Nephron (organoid): ENCODE data around the gene TRMT112.

Source experiments
- H3K27ac Mint-ChIP-seq, 3 experiments: 2 replicates each; pipeline ENCODE4 v1.8.0; 2020; ENCODE audit warnings: mixed read lengths in 3 of 3, mild to moderate bottlenecking in 2 of 3, moderate library complexity in 1 of 3
- H3K27me3 Mint-ChIP-seq: 2 replicates; pipeline ENCODE4 v1.8.0; 2021; ENCODE audit warnings: low read depth, mild to moderate bottlenecking, moderate library complexity, mixed read lengths
- H3K36me3 Mint-ChIP-seq: 2 replicates; pipeline ENCODE4 v1.8.0; 2020; ENCODE audit warnings: low read depth, mixed read lengths
- H3K4me1 Mint-ChIP-seq: 2 replicates; pipeline ENCODE4 v1.8.0; 2020; ENCODE audit warnings: mixed read lengths
- H3K4me3 Mint-ChIP-seq, 3 experiments: 2 replicates each; pipeline ENCODE4 v1.8.0; 2020; ENCODE audit warnings: mild to moderate bottlenecking in 3 of 3, mixed read lengths in 3 of 3, moderate library complexity in 2 of 3
- H3K9me3 Mint-ChIP-seq: 2 replicates; pipeline ENCODE4 v1.8.0; 2020; ENCODE audit warnings: mixed read lengths
- CTCF ChIP-seq, 3 experiments: fragments of 200-600 bp; sonication (generic); IDR thresholded peaks; one replicate each; pipeline ENCODE4 v1.5.0; 2021; ENCODE audit warnings: antibody characterized with exemption in 3 of 3; ENCODE audit not compliant: unreplicated experiment in 3 of 3

TRMT112 gene

GRCh38 chr11:64292460-64293254, 24.7 kb downstream of the TRMT112 start:
- H3K36me3 Mint-ChIP-seq = peaks cover 6% of the 10 kb centered on the region
- no peak for TF ChIP-seq CTCF (IDR thresholded peaks at IDR 0.05; ENCODE audit: unreplicated experiment in 3 of 3)
- peaks cover 88% of the 10 kb centered on the region for H3K27me3 Mint-ChIP-seq
- peak overlapping the region; percentile 51 to 73 (median 66) for H3K4me3 Mint-ChIP-seq
- H3K27ac Mint-ChIP-seq = no peak overlapping the region
- H3K9me3 Mint-ChIP-seq = no peaks in the 10 kb centered on the region
- peaks cover 4% of the 10 kb centered on the region for H3K4me1 Mint-ChIP-seq

- H3K27me3 Mint-ChIP-seq = peaks cover 80% of the 10 kb centered on the region
- H3K27ac Mint-ChIP-seq = no peak overlapping the region
- H3K9me3 Mint-ChIP-seq = no peaks in the 10 kb centered on the region
- peaks cover 5% of the 10 kb centered on the region for H3K4me1 Mint-ChIP-seq
- peaks cover 6% of the 10 kb centered on the region for H3K36me3 Mint-ChIP-seq
- TF ChIP-seq CTCF (IDR thresholded peaks at IDR 0.05; ENCODE audit: unreplicated experiment in 3 of 3) = no peak
- no peak overlapping the region for H3K4me3 Mint-ChIP-seq
These were observed 25.5 kb downstream of the TRMT112 start for GRCh38 chr11:64291752-64292459.

DNA sequence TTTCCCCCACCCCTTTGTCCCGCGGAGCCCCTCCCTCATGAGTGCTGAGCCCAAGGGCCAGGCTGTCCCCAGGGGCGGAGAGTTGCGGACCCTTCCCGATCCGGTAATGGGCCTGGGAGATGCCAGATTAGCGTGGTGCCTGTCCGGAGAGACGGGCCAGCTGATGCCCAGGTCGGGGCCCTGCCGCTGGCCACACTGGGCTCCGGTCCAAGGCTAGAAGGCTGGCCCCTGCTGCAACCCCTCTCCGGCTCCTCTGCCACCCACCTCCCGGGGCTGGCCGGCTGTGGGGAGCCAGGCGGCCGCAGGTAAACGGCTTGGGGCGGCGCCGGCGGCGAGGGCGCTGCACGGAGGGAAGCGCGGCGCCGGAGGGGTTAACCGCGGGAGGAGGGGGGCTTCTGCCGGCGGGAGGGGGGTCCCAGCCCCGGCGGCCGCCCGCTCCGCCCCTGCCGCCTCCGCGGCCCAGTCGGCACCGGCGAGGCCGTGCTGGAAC, 26.1 kb downstream of the TRMT112 start, which contains the start of gene KCNK4:
KCNK4 (plus strand) TSS at position 41 of the 490 bp plus-strand sequence. CDS start 1,717 bp downstream, outside the sequence.
- Mint-ChIP-seq H3K27ac (no peak within 1 kb of the TSS), H3K4me1 (peaks cover 11% of the 10 kb centered on the region), H3K4me3 (peak within 1 kb of the TSS; percentile 76 to 83 (median 83)), H3K27me3 (peaks cover 74% of the 10 kb centered on the region), H3K9me3 (no peaks in the 10 kb centered on the region), H3K36me3 (peaks cover 6% of the 10 kb centered on the region)
- TF ChIP-seq CTCF (IDR thresholded peaks at IDR 0.05; ENCODE audit: unreplicated experiment in 3 of 3) = no peak

GRCh38 chr11:64290352-64291261, 26.8 kb downstream of the TRMT112 start:
- peaks cover 6% of the 10 kb centered on the region for H3K36me3 Mint-ChIP-seq
- peaks cover 12% of the 10 kb centered on the region for H3K4me1 Mint-ChIP-seq
- TF ChIP-seq CTCF (IDR thresholded peaks at IDR 0.05; ENCODE audit: unreplicated experiment in 3 of 3) = no peak
- H3K9me3 Mint-ChIP-seq = no peaks in the 10 kb centered on the region
- peak overlapping the region; percentile 76 to 83 (median 83) for H3K4me3 Mint-ChIP-seq
- H3K27ac Mint-ChIP-seq = no peak overlapping the region
- peaks cover 67% of the 10 kb centered on the region for H3K27me3 Mint-ChIP-seq

DNA sequence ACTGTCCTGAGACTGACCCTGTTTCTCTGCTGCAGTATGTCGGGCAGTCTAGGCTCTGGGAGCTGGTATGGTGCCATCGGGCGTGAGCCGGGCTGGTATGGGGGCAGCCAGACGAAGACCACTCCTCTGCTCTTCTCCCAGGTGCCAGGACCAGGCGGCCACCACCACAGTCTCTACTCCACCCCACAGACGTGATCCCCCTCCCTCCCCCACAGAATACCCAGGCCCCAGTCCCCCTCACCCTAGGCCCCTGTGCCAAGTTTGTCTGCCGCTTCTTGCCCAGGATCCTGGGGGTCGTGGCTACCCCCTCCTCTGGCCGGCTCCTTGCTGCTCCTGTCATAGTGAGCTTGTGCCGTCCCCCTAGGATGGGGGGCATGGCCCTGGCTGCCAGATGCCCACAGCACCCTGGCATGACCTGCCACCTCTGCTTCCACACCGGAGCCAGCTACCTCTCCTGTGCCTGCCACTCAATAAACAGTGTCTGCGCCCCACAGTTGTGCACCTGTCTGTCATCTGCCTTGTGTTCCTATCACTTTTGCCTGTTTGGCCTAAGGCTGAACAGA, 28.3 kb downstream of the TRMT112 start:
- Mint-ChIP-seq H3K4me3 (peak overlapping the region; percentile 19 to 60 (median 58)), H3K4me1 (peaks cover 12% of the 10 kb centered on the region), H3K36me3 (peaks cover 6% of the 10 kb centered on the region), H3K27ac (no peak overlapping the region), H3K27me3 (peaks cover 52% of the 10 kb centered on the region), H3K9me3 (no peaks in the 10 kb centered on the region)
- TF ChIP-seq CTCF (IDR thresholded peaks at IDR 0.05; ENCODE audit: unreplicated experiment in 3 of 3) = no peak
